HepG2 (cell line): ENCODE data around the gene LSR. TPM values are rescaled to one million over a fixed set of nuclear protein-coding genes. Genes with fewer than 3 reads are reported as not detected.

Experiments used
- HNRNPK ChIP-seq: fragments of 200-400 bp; formaldehyde crosslinking; IDR thresholded peaks from 2 replicates; pipeline ENCODE4 v1.6.1; 2018; ENCODE audit warnings: low read length, low read depth, moderate library complexity, mild to moderate bottlenecking; ENCODE audit not compliant: poor library complexity, severe bottlenecking
- MAFF ChIP-seq: IDR thresholded peaks from 2 replicates; pipeline ENCODE4 v1.6.1; 2011; ENCODE audit warnings: low read depth, low read length, improper control_type of control experiment
- PATZ1 ChIP-seq: sonication (generic); formaldehyde crosslinking; IDR thresholded peaks from 2 replicates; pipeline ENCODE4 v1.4.0; 2020; ENCODE audit warnings: missing genetic modification reagents
- POLR2A ChIP-seq, 2 experiments: IDR thresholded peaks; 2 replicates each; pipeline ENCODE4 v1.6.1; 2011; ENCODE audit warnings: low read depth in 2 of 2, low read length in 2 of 2, mild to moderate bottlenecking in 1 of 2, moderate library complexity in 1 of 2; ENCODE audit not compliant: insufficient read depth in 1 of 2
- RBFOX2 ChIP-seq: fragments of 200-400 bp; formaldehyde crosslinking; IDR thresholded peaks from 2 replicates; pipeline ENCODE4 v1.6.1; 2017; ENCODE audit warnings: low read depth, mild to moderate bottlenecking, low read length
- RFXAP ChIP-seq: sonication (generic); formaldehyde crosslinking; IDR thresholded peaks from 2 replicates; pipeline ENCODE4 v1.4.0; 2020; ENCODE audit warnings: missing genetic modification reagents, borderline replicate concordance
- SOX5 ChIP-seq: IDR thresholded peaks from 2 replicates; pipeline ENCODE4 v1.6.1; 2016; ENCODE audit warnings: borderline replicate concordance
- ZBTB1 ChIP-seq: sonication (generic); formaldehyde crosslinking; IDR thresholded peaks from 2 replicates; pipeline ENCODE4 v1.4.0; 2020; ENCODE audit warnings: missing genetic modification reagents, borderline replicate concordance
- ZBTB2 ChIP-seq: sonication (generic); formaldehyde crosslinking; IDR thresholded peaks from 2 replicates; pipeline ENCODE4 v1.8.0; 2022; ENCODE audit warnings: low read depth, missing genetic modification reagents
- ZNF253 ChIP-seq: sonication (generic); formaldehyde crosslinking; IDR thresholded peaks from 2 replicates; pipeline ENCODE4 v1.8.0; 2022; ENCODE audit warnings: mild to moderate bottlenecking, missing genetic modification reagents, borderline replicate concordance
- polyA plus RNA-seq, 8 experiments: library from polyadenylated mRNA; depleted of rRNA in 3 of 8; stranded (reverse) in 7 of 8; unstranded in 1 of 8; fragments of >200 nt; fragmentation: Illumina TruSeq in 4 of 8; extraction: Trizol in 4 of 8; gene quantifications; 2 replicates each; pipeline versions ENCODE4 v1.2.1 to v1.2.3, GENCODE V29; 2011 to 2016; ENCODE audit warnings: low read depth in 4 of 8, missing spikeins in 1 of 8, mixed read lengths in 1 of 8; ENCODE audit not compliant: insufficient read depth in 1 of 8
- total RNA-seq, 5 experiments: library from RNA; depleted of rRNA; stranded (reverse); fragments of >200 nt; fragmentation: Illumina TruSeq; extraction: Trizol; gene quantifications; 2 replicates each; pipeline ENCODE4 v1.2.3, GENCODE V29; 2016; ENCODE audit warnings: low read depth in 1 of 5

LSR gene
- total and polyA plus RNA-seq, 2 of the 13 experiments (the other 11 are each of a cell fraction or from before 2014, with no cell fraction given): 29.2 to 79.2 TPM

GRCh38 chr19:35268536-35269437, 20.0 kb downstream of the LSR start, which contains the start of gene USF2 (continued):
- no peak for TF ChIP-seq MAFF
- TF ChIP-seq ZBTB2 (CRISPR knock-in tag): peak; percentile 8; the same call in 1 of the 2 replicates
- no peak for TF ChIP-seq ZNF253
- peak; percentile 60 for TF ChIP-seq PATZ1 (CRISPR knock-in tag)
- TF ChIP-seq SOX5 (CRISPR knock-in tag): no peak
- TF ChIP-seq ZBTB1 (CRISPR knock-in tag): no peak
- peak; percentile 79 for TF ChIP-seq RBFOX2
- peak; percentile 95 for TF ChIP-seq HNRNPK
- TF ChIP-seq RFXAP (CRISPR knock-in tag): no peak
- 0 out of 4 replicates have a peak, but pooled peaks of 1 of the 2 experiments have one; percentile 8 for TF ChIP-seq POLR2A (IDR thresholded peaks at IDR 0.05; ENCODE audit: insufficient read depth in 1 of 2, low read depth in 2 of 2, low read length in 2 of 2)
- TF ChIP-seq, all 625 proteins: peak for 7
